Middle frontal gyrus (tissue), 1 donor: ENCODE results near the gene RNF151.
"Not testable (repeated sequence)": the region's sequence is repeated elsewhere in the genome, so short reads cannot be mapped to it uniquely, and the experiment has no call there.

Experiments used
- DNase-seq: peaks from one replicate; pipeline ENCODE4 v3.0.0-alpha.2; 2015; ENCODE audit warnings: low spot score; ENCODE audit errors: extremely low spot score

RNF151 gene

DNA sequence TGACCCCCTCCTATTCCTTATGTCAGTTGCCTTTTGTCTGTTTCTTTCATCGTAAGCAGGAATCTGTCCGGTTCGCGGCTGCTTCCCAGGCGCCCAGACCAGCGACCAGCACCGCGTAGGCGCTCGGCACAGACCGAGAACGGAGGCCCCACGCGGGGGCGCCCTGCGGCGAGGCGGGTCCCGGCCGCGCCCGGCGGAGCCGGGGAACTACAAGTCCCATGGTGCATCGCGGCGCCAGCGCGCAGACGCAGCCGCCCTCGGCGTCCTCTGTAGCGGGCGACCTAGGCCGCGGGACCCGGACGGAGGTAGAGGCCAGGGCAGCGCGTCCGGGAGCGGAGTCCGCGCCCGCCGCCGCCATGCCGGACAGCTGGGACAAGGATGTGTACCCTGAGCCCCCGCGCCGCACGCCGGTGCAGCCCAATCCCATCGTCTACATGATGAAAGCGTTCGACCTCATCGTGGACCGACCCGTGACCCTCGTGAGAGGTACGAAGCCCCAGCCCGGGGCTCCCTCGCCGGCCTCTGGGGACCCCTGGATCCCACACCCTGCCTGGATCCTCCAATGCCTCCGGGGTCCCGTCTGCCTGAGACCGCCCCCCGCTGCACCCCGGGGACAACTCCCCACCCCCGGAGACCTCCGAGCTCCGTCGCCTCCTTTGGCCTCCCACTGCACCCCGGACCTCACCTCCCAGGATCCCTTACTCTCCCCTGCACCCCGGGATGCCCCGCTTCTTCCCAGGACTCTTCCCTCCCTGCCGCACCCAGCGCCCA is 7.2 kb upstream of the RNF151 start, which contains the start of gene NDUFB10:
TSS of gene NDUFB10 (plus strand) at position 270 of the 771 bp plus-strand sequence. CDS start at position 357, 87 bp downstream.
- peak; percentile 87 for DNase-seq

DNA sequence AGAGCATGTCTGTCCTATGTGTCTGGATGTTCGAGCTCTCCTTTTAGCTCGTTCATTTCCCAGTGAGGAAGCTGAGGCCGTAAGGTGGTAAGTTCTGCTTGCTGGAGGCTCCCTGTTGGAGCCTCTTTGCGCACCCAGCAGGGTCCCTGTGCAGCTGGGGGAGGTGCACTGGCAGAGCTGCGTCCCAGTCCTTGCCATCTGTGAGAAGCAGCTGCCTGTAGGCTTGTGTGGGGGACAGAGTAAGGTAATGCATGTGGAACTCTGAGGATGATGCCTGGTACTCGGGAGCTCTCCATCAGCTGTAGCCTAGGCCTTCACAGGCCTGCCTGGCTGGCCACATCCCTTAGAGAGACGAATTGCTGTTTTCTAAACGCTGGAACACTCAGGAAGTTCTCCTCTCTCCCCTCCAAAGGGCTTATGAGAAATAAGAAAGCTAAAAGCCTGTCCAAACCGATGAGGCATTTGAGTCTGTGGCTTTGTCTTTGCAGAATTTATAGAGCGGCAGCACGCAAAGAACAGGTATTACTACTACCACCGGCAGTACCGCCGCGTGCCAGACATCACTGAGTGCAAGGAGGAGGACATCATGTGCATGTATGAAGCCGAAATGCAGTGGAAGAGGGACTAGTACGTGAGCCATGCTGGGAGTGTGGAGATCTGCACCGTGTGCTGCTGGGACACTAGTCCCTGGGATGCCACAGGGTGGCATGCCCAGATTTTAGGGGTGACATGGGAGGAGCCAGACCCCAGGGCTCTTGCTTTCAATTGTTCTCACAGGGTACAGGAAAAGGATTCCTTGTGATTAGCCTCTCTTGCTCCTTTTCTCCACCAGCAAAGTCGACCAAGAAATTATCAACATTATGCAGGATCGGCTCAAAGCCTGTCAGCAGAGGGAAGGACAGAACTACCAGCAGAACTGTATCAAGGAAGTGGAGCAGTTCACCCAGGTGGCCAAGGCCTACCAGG is 5.7 kb upstream of the RNF151 start:
- DNase-seq, result no peak

DNA sequence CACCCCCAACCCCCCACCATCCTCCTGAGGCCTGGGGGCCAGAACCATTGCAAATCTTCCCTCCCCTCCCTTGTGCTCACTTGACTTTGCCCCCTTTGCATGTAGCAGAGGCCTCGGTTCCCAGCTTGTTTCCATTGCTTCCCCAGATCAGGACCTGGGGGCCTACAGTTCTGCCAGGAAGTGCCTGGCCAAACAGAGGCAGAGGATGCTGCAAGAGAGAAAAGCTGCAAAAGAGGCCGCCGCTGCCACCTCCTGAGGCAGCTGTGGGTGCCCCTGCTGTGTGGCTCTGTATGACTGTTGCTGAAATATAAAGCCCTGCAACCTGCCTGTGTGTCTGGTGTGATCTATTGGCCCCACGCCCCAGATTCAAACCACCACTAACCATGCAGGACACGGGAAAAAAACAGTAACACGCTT is 5.0 kb upstream of the RNF151 start:
- no peak for DNase-seq

DNA sequence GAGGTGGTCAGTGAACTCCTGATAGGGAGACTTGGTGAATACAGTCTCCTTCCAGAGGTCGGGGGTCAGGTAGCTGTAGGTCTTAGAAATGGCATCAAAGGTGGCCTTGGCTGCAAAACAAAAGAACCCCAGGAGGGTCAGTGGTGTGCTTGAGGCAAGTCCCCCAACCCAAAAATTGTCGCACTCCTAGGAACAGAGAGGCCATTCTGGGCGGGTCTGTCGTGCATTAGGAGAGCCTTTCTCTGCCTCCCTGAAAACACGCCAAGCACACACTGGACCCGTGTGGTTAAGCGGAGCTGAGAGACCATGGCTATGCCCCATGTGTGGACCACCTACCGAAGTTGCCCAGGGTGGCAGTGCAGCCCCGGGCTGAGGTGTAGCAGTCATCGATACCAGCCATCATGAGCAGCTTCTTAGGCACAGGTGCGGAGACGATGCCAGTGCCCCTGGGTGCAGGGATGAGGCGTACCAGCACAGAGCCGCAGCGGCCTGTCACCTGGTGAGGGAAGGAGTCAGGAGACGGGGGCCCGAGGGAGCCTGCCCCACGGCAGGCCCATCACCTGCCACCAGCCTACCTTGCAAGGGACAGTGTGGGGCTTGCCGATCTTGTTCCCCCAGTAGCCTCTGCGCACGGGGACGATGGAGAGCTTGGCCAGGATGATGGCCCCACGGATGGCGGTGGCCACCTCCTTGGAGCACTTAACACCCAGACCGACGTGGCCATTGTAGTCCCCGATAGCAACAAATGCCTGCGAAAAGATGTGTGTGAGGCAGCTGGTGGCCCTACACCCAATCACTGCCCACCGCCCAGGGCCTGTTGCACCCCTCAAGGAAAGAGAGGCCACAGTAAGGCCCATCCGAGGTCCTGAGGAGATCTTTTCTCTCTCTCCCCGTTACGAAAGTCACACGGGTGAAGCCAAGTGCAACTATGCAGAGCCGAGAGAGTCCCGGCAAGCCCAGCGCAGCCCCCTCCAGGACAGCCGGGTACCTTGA is 4.2 kb upstream of the RNF151 start:
- DNase-seq, result not testable (repeated sequence)

DNA sequence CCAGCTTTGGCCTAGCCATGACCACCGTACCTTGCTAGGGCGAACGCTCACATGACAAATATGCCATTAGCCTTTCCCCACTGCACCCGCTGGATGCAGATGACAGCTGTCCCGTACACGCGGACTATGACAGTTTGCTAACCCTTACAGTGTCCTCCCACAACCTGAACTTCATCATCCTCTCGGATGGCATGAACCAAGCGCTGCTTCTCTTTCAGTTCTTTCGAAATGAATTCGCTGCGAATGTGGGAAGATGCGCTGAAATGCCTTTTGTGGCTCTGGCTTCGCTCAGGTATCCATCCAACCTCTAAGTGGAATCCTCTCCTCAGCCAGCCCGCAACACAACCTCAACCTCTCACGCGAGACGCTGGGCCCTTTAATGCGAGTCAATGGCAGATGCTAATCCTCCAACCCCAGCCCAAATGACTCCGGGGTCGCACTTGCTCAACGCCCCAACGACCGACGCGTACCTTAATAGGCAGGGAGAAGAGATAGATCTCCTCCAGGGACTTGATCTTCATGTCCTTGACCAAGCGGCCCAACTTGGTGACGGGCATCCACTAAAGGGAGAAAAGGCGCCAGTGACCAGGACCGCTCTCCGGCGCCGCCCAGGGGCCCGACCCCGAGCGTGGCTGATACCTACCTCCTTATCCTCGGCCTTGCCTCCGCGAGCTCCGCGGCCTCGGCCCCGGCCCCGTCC is 2.7 kb upstream of the RNF151 start:
- no peak for DNase-seq

DNA sequence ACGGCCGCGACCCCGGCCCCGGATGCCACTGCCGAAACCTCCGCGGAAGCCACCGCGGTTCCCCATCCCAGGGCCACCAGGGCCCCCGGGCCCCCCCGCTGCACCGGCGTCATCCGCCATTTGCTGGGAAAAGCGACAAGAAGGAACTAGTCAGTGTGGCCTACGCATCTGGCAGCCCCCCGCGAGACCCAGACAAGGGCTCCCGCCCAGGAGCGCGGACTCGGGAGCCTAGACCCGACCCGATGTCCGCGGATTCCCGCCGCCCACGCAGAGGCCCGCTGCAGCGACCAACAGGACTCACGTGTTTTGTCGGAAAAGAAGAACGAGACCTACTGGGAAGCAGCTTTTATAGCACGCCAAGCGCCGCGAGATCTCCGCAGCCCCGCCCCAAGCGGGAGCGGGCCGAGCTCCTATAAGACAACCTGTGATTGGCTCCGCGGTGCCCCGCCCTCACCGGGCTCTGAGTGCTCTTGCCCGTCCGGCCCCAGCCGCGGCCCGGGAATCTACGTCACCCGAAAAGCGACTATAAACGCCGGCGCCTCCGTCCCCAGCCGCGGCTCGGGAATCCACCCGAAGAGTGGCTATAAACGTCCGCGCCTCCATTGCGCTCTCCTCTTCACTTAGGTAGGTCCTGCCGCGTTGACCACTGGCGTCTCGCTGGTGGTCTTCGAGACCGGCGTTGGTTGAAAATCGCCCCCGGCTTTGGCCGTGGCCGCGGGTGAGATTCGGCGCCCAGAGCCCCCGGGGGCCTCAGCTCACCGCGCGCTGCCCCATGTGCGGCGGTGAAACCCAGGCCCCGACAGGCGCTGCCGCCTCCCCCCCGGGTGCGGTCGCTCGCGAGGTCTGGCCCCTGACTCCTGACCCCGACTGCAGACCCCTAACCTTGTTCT is 1.9 kb upstream of the RNF151 start, which contains the start of gene RPS2:
TSS of gene RPS2 (minus strand) at position 321 of the 890 bp plus-strand sequence. CDS start at position 120, 201 bp downstream.
- DNase-seq, result peak; percentile 96

DNA sequence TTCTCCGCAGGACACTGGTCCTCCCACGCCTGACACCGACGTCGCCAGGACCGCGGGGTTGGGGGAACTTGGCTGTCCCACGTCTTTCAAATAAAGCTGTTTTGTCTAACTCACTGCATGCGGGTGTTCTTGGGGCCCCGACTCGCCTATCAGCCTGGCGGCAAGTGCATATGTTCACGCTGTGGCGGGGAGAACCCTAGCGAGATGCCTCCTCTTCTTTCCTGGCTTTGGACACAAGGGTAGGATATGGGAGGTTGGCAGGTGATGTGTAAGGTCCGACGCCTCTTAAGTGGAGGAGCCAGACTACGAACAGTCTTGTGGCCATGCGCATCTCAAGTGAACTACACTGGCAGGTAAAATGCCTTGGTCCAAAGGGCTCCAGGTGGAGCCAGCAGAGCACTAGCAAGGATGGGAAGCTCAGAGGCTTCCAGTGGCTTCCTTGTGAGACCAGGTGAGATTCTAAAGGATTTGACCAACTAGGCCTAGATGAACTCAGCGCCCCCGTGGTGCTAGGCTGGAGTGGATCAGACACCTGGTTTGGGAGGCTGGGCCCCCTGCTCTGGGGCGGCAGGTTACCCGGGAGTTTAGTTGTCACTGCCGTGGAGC is 1.2 kb upstream of the RNF151 start:
- no peak for DNase-seq

DNA sequence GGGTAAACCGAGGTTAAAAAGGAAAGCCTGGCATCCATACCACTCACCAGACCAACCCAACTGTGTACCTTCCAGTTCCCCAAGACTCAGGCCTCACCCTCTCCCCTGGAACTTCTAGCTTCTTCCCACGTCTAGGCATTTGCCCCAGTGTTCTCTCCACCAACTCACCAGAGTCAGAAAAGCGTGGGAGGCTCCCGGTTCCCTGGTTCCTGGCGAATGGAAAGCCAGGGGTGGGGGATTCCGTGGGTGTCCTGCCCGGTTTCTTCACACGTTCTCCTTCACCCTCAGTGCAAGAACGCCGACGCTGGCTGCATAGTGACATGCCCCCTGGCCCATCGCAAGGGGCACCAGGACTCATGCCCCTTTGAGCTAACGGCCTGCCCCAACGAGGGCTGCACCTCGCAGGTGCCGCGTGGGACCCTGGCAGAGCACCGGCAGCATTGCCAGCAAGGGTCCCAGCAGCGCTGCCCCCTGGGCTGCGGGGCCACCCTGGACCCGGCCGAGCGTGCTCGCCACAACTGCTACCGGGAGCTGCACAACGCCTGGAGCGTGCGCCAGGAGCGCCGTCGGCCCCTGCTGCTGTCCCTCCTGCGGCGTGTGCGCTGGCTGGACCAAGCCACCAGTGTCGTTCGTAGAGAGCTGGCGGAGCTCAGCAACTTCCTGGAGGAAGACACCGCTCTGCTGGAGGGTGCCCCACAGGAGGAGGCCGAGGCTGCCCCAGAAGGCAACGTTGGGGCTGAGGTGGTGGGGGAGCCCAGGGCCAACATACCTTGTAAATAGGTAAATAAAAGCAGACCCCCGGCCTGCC is 1.7 kb downstream of the RNF151 start:
- DNase-seq, result no peak

DNA sequence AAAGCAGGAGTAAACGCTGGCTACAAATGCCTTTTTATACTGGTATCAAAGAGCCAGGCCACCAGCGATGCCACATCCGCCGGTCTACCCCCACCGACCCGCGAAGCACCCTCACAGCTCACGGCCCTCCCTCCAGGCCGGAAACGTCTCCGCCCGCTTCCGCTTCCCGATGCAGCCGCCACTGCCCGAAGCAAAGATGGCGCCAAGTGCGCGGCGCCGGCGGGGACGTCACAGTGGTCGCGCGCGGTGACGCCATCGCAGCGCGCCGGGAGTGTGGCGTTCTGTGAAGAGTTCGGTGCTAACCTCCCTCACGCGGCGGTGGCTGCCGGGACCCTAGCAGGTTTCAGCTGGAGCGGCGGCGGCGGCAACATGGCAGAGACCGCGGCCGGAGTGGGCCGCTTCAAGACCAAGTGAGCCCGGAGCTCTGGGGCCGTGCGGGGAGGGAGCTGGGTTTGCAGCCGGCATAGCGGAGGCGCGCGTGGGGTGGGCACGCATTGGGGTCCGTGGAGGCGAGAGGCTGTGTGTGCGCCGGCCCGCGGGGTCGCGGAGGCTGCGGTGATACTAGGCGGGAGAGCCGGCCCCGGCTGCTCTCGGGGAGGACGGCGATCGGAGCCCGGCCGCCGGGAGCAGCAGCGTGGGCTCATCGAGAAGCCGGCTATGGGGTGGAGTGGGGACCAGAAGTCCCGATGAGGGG is 5.3 kb downstream of the RNF151 start, which contains the start of gene TBL3:
TSS of gene TBL3 (plus strand) at position 258 of the 694 bp plus-strand sequence. CDS start at position 370, 112 bp downstream.
- peak; percentile 88 for DNase-seq

DNA sequence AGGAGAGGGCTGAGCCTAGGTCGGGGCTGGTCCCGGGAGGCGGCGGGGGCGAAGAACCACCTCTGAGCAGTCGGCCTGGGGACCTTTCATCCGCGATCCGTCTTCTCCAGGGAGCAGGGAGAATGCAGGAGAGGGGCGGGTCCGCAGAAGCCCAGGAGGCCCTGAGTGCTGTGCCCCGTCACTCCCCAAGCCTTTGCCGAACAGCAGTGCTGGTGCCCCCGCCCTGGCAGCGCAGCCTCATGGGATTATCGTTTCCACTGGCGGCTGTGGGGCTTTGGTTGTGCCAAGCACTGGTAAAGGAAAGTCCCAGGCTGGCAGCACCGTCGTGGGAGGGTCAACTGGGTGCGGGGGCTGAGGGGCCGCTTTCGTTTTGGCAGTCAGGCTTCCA is 5.8 kb downstream of the RNF151 start:
- DNase-seq, result no peak

DNA sequence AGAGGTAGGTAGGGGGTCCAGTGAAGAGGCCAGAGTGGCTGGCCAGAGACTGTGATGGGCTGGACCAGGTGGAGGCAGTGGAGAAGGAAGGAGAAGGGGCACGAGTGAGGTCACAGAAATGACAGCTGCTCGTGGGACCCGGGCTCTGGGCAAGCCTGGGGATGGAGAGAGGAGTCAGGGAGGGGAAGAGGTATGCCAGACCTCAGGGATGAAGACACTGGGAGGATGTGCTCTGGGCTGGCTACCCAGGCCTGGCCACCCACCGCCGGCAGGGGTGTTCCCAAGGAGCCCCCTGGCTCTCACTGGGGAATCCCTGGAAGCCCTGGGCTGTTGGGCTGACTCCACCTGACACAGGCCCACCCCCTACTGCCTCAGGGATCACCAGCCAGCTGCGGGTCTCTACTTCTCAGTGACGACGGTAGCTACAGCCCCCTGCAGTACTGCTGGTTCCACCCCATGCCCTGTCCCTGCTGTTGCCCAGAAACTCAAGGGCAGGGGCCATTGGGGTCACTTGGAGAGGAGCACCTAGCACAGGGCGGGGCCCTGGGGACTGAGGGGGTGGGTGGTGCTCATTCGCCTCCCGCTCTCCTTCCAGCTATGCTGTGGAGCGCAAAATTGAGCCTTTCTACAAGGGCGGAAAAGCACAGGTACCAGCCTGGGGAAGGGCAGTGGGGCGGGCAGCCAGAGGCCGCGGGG is 7.0 kb downstream of the RNF151 start:
- no peak for DNase-seq

DNA sequence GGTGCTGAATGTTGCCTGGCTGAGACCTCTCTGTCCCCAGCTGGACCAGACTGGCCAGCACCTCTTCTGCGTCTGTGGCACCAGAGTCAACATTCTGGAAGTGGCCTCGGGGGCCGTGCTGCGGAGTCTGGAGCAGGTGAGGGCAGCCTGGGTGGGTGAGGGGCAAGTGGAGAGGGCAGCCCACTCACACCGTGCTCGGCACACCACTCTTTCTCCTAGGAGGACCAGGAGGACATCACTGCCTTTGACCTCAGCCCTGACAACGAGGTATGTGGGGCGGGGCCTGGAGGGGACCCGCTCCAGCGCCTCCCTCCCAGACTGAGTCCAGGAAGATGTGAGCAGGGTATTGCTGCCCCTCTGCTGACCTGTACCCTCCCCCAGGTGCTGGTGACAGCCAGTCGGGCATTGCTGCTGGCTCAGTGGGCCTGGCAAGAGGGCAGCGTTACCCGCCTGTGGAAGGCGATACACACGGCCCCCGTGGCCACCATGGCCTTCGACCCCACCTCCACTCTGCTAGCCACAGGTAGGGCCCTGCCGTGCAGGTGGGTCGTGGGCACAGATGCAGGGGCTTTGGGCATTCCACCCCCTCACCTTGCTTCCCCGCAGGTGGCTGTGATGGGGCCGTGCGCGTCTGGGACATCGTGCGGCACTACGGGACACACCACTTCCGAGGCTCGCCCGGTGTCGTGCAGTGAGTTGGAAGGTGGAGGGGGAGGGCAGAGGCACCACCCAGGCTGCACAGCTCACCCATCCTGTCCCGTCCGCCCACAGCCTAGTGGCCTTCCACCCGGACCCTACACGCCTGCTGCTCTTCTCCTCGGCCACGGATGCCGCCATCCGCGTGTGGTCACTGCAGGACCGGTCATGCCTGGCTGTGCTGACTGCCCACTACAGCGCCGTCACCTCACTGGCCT is 7.8 kb downstream of the RNF151 start:
- no peak for DNase-seq

DNA sequence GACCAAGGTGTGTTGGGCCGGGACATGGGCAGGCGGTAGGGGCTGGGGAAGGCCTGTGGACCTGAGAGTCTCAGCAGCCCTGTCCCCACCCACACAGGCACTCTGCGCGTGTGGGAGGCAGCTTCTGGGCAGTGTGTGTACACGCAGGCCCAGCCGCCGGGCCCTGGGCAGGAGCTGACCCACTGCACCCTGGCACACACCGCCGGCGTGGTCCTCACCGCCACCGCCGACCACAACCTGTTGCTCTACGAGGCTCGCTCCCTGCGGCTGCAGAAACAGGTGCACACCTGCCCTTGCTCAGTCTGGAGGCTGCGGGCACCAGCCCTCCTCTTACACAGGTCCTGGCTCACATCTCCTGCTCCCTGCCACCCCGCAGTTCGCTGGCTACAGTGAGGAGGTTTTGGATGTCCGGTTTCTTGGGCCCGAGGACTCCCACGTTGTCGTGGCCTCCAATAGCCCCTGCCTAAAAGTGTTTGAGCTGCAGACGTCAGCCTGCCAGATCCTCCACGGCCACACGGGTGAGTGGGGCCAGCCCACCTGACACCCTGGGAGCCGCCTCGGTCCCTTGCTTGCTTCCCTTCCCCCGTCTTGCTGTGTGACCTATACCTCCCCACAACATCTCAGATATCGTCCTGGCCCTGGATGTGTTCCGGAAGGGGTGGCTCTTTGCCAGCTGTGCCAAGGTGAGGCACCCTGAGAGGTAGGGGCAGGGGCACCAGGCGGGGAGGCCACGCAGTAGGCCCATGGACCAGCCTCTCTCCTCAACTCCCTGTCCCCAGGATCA is 9.0 kb downstream of the RNF151 start:
- no peak for DNase-seq

DNA sequence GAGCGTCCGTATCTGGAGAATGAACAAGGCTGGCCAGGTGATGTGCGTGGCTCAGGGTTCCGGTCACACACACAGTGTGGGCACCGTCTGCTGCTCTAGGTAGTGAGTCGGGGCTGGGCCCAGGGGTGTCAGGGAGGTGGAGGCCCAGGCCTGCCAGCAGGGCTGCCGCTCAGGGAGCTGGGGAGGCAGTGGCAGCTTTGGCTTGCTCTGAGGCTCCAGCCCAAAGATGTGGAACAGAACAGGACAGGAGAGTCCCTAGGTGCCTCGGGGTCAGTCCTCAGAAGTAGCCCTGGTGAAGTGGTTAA is 9.5 kb downstream of the RNF151 start:
- no peak for DNase-seq
